Liver (tissue), 9 donors: ENCODE data around the gene BGLAP. TPM values are rescaled to one million over a fixed set of nuclear protein-coding genes. Genes with fewer than 3 reads are reported as not detected.
A peak's percentile ranks its signal among the peaks of the same experiment; 100 is the strongest.

Source experiments
- DNase-seq: peaks from one replicate; pipeline ENCODE4 v3.0.0-alpha.2; 2017; ENCODE audit warnings: low spot score
- H3K27ac ChIP-seq, 2 donors: one replicate each; pipeline ENCODE4 v1.7.0; 2013; ENCODE audit warnings: inconsistent platforms in 2 of 2, low read length in 2 of 2, control low read depth in 1 of 2, low read depth in 1 of 2, mild to moderate bottlenecking in 1 of 2
- H3K27me3 ChIP-seq, 4 donors: one replicate each; pipeline versions ENCODE4 v1.6.1 to v1.7.0; 2013; ENCODE audit warnings: low read length in 3 of 4, inconsistent platforms in 1 of 4, mild to moderate bottlenecking in 1 of 4, moderate library complexity in 1 of 4; ENCODE audit not compliant: control insufficient read depth in 4 of 4, insufficient read depth in 4 of 4
- H3K36me3 ChIP-seq, 4 donors: one replicate each; pipeline versions ENCODE4 v1.6.1 to v1.7.0; 2013; ENCODE audit warnings: low read length in 3 of 4, mild to moderate bottlenecking in 3 of 4, low read depth in 1 of 4, moderate library complexity in 1 of 4; ENCODE audit not compliant: control insufficient read depth in 4 of 4, insufficient read depth in 3 of 4
- H3K4me1 ChIP-seq, 4 donors: one replicate each; pipeline versions ENCODE4 v1.6.1 to v1.7.0; 2013; ENCODE audit warnings: low read length in 3 of 4, mild to moderate bottlenecking in 3 of 4, moderate library complexity in 1 of 4; ENCODE audit not compliant: control insufficient read depth in 4 of 4, insufficient read depth in 4 of 4
- H3K4me3 ChIP-seq, 3 donors: one replicate each; pipeline versions ENCODE4 v1.6.1 to v1.7.0; 2013; ENCODE audit warnings: low read length in 3 of 3, control low read depth in 1 of 3, low read depth in 1 of 3, mild to moderate bottlenecking in 1 of 3
- H3K9ac ChIP-seq, 2 donors: one replicate each; pipeline ENCODE4 v1.7.0; 2013; ENCODE audit warnings: low read length in 2 of 2, mild to moderate bottlenecking in 2 of 2, moderate library complexity in 2 of 2, control low read depth in 1 of 2, low read depth in 1 of 2
- H3K9me3 ChIP-seq, 4 donors: one replicate each; pipeline versions ENCODE4 v1.6.1 to v1.7.0; 2013; ENCODE audit warnings: low read length in 3 of 4; ENCODE audit not compliant: control insufficient read depth in 4 of 4
- CTCF ChIP-seq: fragments of 150-350 bp; IDR thresholded peaks from 2 replicates; pipeline ENCODE4 v1.5.1; 2017; ENCODE audit warnings: improper control_type of control experiment, low read depth, low read length; ENCODE audit not compliant: missing input control
- EGR1 ChIP-seq, 2 donors: IDR thresholded peaks; 2 replicates each; pipeline ENCODE4 v1.6.1; 2016 to 2018; ENCODE audit warnings: antibody characterized with exemption in 2 of 2, low read depth in 2 of 2
- FOXA2 ChIP-seq: IDR thresholded peaks from 2 replicates; pipeline ENCODE4 v1.6.1; 2016; ENCODE audit warnings: antibody characterized with exemption
- GABPA ChIP-seq, 2 donors: IDR thresholded peaks in 1 of 2; conservative IDR thresholded peaks in 1 of 2; 2 replicates each; pipeline ENCODE4 v1.6.1; 2016; ENCODE audit warnings: antibody characterized with exemption in 2 of 2, mild to moderate bottlenecking in 1 of 2, moderate library complexity in 1 of 2
- HNF4A ChIP-seq, 2 donors: conservative IDR thresholded peaks; 2 replicates each; pipeline ENCODE4 v1.6.1; 2016; ENCODE audit warnings: antibody characterized with exemption in 2 of 2, mild to moderate bottlenecking in 2 of 2
- HNF4G ChIP-seq: IDR thresholded peaks from 2 replicates; pipeline ENCODE4 v1.6.1; 2016; ENCODE audit warnings: antibody characterized with exemption
- JUND ChIP-seq, 2 donors: IDR thresholded peaks; 2 replicates each; pipeline ENCODE4 v1.6.1; 2016; ENCODE audit warnings: antibody characterized with exemption in 2 of 2
- NR2F2 ChIP-seq: IDR thresholded peaks from 2 replicates; pipeline ENCODE4 v1.6.1; 2016; ENCODE audit warnings: antibody characterized with exemption
- SP1 ChIP-seq: IDR thresholded peaks from 2 replicates; pipeline ENCODE4 v1.6.1; 2018; ENCODE audit warnings: antibody characterized with exemption, mild to moderate bottlenecking
- TAF1 ChIP-seq: conservative IDR thresholded peaks from 2 replicates; pipeline ENCODE4 v1.6.1; 2016; ENCODE audit warnings: antibody characterized with exemption, mild to moderate bottlenecking
- YY1 ChIP-seq: IDR thresholded peaks from 2 replicates; pipeline ENCODE4 v1.6.1; 2016; ENCODE audit warnings: antibody characterized with exemption, mild to moderate bottlenecking
- WGBS: extraction: QIAGEN DNeasy Blood & Tissue Kit; methylation state at CpG from one replicate; pipeline ENCODE4 v1.1.7; 2013; 5-methylcytosine and 5-hydroxymethylcytosine counted together
- polyA plus RNA-seq, 2 donors: library from polyadenylated mRNA; stranded (reverse) in 1 of 2; unstranded in 1 of 2; fragments of 200-250 nt in 1 of 2; fragments of >200 nt in 1 of 2; fragmentation: Nextera tagmentation in 1 of 2; extraction: Ambion mirVana in 1 of 2; gene quantifications; one replicate each; pipeline versions ENCODE4 v1.2.1 to v1.2.3, GENCODE V29; 2013 to 2015
- total RNA-seq, 2 donors: library from RNA; depleted of rRNA; stranded (reverse); fragments of >200 nt; gene quantifications; one replicate each; pipeline ENCODE4 v1.2.3, GENCODE V29; 2014
- TF ChIP-seq, protein P1 (sequence below): IDR thresholded peaks from 2 replicates; pipeline ENCODE4 v1.6.1; 2016; ENCODE audit warnings: antibody characterized with exemption
- TF ChIP-seq, protein P2 (sequence below): IDR thresholded peaks from 2 replicates; pipeline ENCODE4 v1.6.1; 2016; ENCODE audit warnings: antibody characterized with exemption, mild to moderate bottlenecking
- TF ChIP-seq, protein P3 (sequence below): IDR thresholded peaks from 2 replicates; pipeline ENCODE4 v1.6.1; 2016; ENCODE audit warnings: antibody characterized with exemption
- donor health status: healthy.
- donor health status: healthy.
- donor health status: healthy.
- donor health status: healthy.
- donor health status: healthy.

Gene BGLAP
- total and polyA plus RNA-seq, 4 donors, result 0.06 to 0.75 (median 0.28) TPM; not detected in 1

- Histone ChIP-seq H3K27ac (peak overlapping the region; percentile 71 to 79), H3K36me3 (no peaks in the 10 kb centered on the region), H3K9ac (peak overlapping the region; percentile 68 to 89), H3K9me3 (peaks cover 0 to under 1% (median 0%) of the 10 kb centered on the region in 4 donors), H3K4me3 (peak overlapping the region; percentile 69 to 98 (median 97)), H3K4me1 (peaks cover 13 to 48% (median 43%) of the 10 kb centered on the region in 4 donors), H3K27me3 (no peaks in the 10 kb centered on the region)
- DNase-seq, result no peak
- WGBS, result 7% methylated on average over 14 of the region's 14 CpGs
- TF ChIP-seq HNF4G, result no peak
- TF ChIP-seq FOXA2, result no peak
- no peak for TF ChIP-seq TAF1
- no peak for TF ChIP-seq CTCF
- TF ChIP-seq GABPA (IDR thresholded peaks at IDR 0.05 in 1 of 2, conservative IDR thresholded peaks at IDR 0.05 in 1 of 2), result no peak
- TF ChIP-seq, protein P1, sequence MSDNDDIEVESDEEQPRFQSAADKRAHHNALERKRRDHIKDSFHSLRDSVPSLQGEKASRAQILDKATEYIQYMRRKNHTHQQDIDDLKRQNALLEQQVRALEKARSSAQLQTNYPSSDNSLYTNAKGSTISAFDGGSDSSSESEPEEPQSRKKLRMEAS, result no peak
- TF ChIP-seq, protein P2, sequence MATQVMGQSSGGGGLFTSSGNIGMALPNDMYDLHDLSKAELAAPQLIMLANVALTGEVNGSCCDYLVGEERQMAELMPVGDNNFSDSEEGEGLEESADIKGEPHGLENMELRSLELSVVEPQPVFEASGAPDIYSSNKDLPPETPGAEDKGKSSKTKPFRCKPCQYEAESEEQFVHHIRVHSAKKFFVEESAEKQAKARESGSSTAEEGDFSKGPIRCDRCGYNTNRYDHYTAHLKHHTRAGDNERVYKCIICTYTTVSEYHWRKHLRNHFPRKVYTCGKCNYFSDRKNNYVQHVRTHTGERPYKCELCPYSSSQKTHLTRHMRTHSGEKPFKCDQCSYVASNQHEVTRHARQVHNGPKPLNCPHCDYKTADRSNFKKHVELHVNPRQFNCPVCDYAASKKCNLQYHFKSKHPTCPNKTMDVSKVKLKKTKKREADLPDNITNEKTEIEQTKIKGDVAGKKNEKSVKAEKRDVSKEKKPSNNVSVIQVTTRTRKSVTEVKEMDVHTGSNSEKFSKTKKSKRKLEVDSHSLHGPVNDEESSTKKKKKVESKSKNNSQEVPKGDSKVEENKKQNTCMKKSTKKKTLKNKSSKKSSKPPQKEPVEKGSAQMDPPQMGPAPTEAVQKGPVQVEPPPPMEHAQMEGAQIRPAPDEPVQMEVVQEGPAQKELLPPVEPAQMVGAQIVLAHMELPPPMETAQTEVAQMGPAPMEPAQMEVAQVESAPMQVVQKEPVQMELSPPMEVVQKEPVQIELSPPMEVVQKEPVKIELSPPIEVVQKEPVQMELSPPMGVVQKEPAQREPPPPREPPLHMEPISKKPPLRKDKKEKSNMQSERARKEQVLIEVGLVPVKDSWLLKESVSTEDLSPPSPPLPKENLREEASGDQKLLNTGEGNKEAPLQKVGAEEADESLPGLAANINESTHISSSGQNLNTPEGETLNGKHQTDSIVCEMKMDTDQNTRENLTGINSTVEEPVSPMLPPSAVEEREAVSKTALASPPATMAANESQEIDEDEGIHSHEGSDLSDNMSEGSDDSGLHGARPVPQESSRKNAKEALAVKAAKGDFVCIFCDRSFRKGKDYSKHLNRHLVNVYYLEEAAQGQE, result no peak
- TF ChIP-seq, protein P3, sequence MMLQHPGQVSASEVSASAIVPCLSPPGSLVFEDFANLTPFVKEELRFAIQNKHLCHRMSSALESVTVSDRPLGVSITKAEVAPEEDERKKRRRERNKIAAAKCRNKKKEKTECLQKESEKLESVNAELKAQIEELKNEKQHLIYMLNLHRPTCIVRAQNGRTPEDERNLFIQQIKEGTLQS, result no peak
- TF ChIP-seq YY1, result no peak
- no peak for TF ChIP-seq EGR1 (IDR thresholded peaks at IDR 0.05; ENCODE audit: low read depth in 2 of 2)
- TF ChIP-seq JUND (IDR thresholded peaks at IDR 0.05), result no peak
- no peak for TF ChIP-seq NR2F2
- no peak for TF ChIP-seq HNF4A (conservative IDR thresholded peaks at IDR 0.05)
- TF ChIP-seq SP1, result no peak
These were observed 47.7 kb upstream of the BGLAP start for GRCh38 chr1:156194300-156194652.

DNA sequence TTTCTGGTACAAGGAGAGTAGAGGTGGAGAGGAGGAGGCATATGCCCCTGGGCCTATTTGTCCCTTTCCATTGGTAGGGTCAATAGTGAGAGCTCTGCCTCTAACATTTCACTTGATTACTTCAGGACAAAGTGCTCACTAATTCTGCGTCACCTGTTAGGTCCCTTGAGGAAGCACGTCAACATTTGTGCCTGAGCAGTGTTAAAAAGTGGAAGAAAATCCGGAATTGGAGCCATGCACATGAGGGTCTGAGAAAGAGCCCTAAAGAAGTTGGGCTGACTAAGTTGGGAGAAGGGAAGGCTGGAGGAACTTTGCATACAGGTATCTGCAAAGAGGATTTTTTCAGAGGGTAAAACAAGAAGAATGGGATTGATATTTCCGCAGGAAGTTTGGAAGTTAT lies 46.1 kb upstream of the BGLAP start:
- WGBS, result 58% methylated on average over 4 of the region's 4 CpGs
- TF ChIP-seq FOXA2 (no peak), JUND (IDR thresholded peaks at IDR 0.05) (no peak)
- Histone ChIP-seq H3K4me3 (peak overlapping the region in 1 of 3 donors; percentile 31), H3K9me3 (no peaks in the 10 kb centered on the region), H3K9ac (peak overlapping the region; percentile 11 to 40), H3K27me3 (no peaks in the 10 kb centered on the region), H3K36me3 (peaks cover 0 to 12% (median 8%) of the 10 kb centered on the region in 4 donors), H3K27ac (peak overlapping the region; percentile 73 to 76), H3K4me1 (peaks cover 13 to 60% (median 52%) of the 10 kb centered on the region in 4 donors)
- no peak for DNase-seq
